GM19043 (cell line): Measurements from ENCODE around the gene NDFIP2.
A peak's percentile ranks its signal among the peaks of the same experiment; 100 is the strongest.

ENCODE experiments used
- ATAC-seq: cut with Tn5 transposase; IDR thresholded peaks from one replicate; pipeline ENCODE4 v1.9.1; 2021; ENCODE audit warnings: low read depth; ENCODE audit not compliant: unreplicated experiment

The NDFIP2 gene

DNA sequence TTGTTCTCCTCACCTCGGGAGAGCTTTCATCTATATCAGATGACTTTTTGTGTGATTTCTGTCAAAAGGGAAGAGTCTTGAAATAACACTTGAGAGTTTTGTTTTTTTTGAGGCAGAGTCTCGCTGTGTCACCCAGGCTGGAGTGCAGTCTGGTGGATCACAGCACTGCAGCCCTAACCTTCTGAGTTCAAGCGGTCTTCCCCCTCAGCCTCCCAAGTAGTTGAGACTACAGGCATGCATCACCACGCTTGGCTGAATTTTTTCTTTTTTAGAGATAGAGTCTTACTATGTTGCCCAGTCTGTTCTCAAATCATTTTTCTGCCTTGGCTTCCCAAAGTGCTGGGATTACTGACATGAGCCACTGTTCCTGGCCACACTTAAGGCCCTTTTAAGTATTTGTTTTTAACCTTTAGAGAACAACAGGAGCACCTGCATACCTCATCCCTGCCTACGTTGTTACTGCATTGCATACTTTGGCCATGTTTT is 11.4 kb downstream of the NDFIP2 start:
- no peak for ATAC-seq

DNA sequence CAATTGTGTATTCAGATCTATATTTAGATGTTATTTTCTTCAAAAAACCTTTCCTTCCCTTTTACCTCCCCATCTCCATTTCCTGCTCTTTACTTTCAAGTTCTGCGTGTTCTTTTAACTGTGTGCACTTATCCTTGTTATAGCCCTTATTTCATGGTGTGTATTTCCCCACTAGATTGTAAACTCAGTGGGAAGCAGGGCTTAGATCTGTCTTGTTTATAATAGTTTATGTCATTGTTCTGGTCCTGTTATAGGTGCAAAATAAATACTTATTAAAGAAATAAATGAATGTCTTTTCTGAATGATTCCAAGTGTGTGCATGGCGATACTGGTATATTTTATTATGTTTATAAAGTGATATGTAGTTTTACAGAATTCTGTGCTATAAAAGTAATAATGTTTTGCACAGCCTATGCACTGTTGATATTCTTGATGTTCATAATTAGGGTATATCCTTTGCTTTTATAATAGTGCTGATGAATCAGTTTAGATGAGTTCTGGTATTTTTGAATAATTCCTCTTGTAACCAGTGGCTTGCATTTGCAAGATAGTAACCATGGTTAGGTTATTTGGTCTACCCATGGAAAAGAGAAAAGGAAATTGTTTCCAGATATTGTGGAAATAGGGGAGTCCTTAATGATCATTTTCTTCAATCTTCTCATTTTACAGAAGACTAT is 12.1 kb downstream of the NDFIP2 start:
- ATAC-seq, result no peak

DNA sequence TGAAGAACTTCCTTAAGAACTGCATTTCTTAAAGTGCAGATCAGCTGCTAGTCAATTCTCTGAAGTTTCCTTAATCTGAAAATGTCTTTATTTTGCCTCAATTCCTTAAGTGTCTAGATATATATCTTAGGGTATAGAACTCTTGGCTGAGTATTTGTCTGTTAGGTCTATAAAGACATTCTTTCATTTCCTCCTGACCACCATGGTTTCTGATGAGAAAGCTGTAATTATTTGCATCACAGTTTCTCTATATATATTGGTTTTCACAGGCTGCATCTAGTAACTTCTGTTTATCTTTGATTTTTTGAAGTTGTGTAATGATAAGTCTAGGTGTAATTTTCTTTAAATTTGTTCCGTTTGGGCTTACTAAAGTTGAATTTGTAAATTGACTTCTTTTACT is 15.2 kb downstream of the NDFIP2 start:
- ATAC-seq, result no peak

DNA sequence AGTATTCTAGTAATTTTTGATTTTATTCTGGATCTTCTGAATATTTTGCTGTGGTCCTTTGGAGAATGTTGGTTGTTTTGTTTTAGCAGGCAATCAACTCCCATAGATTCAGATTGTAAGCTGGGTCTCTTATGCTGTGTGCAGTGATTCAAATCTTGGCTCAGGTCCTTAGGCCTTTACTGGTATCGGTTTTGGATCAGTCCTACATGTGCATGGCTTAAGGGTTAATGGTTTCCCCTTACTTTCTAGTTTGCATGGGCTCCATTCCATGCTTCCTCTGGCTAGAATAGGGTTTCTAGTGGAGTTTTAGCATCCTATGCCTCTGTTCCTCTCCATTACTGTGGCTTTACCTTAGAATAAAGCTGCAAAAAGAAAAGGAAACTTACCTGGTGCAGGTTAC is 16.1 kb downstream of the NDFIP2 start:
- ATAC-seq, result no peak

DNA sequence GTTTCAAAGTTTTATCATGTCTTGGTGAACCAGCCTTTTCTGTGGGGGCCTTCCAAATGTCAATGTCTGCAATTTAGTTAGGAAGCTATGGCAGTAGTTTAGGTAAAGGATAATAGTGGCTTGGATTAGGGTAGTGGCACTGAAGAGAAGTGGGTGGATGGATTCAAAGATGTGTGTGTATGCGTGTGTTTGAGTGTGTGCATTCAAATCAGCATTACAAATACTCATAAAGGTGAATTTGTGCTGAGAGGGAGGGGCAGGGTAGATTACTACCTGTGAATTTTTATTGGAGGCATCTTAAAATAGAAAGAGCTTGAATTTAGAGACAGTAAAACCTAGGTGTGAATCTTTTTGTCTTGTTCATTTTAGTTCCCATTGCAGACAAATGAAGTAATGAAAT is 16.9 kb downstream of the NDFIP2 start:
- ATAC-seq, result no peak

DNA sequence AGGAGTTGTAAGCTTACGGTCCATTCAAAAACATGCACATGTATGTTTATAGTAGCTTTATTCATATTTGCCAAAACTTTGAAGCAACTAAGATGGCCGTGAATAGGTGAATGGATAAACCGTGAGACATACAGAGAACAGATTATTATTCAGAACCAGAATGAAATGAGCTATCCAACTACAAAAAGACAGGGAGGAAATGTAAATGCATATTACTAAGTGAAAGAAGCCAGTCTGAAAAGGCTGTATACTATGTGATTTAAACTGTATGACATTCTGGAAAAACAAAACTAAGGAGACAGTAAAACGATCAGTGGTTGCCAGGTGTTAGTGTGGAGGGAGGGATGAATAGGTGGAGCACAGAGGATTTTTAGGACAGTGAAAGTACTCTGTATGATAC is 19.9 kb downstream of the NDFIP2 start:
- no peak for ATAC-seq

DNA sequence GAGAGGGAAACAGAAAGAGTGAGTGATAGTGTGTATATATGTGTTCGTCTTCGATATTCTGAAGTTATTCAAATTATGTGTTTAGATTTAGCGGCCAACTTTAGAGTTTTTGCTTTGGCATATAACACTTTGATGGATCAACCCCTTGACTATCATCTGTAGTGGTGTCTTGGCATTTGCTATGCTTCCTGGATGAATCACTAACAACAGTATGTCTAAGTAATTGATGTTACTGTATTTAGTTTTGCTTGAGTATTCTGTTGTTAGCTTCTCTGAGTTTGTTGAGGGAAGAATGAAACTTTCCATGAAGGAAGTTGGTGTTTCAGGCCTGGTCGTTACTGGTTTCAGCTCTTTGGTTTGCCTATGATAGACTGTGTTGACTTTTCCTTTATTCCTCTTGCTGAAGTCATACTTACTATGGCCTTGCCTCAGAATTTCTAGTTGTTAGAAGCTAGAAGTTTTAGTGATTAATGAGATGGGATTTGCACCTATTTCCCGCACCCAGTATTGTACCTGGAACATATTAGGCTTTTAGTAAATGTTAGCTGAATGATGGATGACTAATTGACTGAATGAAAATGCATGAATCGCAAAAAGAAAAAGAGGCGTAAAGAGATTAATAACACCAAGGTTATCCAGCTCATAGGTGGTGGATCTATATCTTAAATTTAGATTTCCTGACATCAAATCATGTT is 20.7 kb downstream of the NDFIP2 start:
- ATAC-seq, result no peak

DNA sequence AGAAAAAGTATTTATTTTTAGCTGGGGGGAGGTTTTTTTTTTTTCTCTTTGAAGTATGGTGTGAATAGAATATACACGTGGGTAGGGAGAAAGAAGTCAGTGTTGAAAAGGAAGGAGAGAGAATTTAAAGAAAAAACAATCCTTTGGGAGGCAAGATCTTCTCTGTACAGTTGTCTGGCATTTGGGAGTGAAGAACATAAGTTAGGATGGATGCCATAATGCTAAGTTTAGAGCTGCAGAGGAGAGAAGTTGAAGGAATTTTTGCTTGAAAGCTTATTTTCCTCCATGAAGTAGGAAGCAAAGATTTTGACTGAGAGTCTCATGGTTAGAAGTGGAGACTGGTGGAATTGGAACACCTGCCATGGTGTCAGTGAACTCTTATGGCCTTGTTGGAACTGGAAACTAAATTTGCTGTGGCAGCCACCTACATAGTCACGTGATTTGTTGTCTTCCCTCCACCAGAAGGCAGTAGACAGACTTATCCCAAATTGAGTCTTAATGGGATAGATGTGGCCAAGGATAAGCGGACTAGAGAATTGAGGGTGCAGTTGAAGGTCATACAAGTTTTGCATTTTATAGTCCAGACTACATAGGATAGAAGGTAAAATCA is 22.0 kb downstream of the NDFIP2 start:
- ATAC-seq, result no peak

DNA sequence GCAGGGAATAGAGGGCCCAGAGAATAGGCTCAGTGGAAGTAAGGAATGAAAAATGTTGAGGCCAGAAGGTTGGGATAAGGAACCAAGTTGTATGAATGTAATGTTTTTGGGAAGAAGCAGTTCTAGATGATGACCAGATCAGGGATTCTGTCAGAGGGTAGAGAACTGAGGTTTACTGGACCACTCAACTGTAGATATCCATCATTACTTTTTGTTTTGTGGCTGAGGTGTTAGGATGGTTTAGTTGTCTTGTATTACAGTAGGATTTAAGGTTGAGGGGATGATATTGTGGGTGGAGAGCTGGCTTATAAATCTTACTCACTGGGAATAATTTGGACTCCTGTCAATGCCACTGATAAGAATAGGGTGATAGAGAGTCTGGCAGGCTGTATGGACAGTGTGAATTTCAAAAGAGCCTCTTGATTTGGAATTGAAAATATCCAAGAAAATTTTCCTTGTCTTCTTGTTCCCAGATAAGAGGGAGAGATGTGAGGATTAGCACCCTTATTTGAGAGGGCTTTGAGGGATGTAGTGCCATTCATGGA is 22.6 kb downstream of the NDFIP2 start:
- no peak for ATAC-seq

DNA sequence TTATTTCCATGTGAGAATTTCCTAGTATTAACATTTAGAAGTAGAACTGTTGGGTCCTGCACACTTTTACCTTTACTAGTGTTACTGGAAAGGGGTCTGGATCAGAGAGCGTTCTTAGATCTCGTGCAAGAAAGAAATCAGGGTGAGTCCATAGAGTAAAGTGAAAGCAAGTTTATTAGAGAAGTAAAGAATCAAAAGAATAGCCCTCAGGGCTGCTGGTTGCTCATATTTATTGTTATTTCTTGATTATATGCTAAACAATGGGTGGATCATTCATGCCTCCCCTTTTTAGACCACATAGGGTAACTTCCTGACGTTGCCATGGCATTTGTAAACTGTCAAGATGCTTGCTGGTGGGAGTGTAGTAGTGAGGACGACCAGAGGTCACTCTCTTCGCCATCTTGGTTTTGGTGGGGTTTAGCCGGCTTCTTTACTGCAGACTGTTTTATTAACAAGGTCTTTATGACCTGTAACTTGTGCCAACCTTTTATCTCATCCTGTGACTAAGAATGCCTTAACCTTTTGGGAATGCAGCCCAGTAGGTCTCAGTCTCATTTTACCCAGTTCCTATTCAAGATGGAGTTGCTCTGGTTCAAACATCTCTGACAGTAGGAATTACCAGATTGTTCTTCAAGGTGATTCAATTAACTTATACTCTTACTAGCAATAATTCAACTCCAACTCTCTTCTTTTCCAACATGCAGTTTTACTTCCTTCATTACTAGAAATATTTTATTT is 27.4 kb downstream of the NDFIP2 start:
- ATAC-seq, result no peak

DNA sequence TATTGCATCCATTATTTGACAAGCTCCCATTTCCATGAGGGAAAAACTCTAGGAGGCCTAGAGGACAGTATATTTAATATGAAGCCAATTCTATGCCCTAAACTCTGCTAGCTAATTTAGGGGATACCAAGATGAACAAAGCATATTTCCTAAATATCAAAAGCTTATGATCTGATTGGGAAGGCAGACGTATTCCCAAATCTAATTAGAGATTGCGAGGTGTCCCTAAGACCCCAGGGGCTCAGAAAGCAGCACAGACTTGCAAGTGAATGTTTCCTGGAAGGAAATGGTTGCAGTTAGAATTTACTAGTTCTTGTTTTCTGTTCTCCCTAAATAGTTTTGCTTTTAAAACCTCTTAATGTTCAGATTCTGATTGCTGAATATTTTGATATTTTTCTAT is 30.7 kb downstream of the NDFIP2 start:
- ATAC-seq, result no peak

DNA sequence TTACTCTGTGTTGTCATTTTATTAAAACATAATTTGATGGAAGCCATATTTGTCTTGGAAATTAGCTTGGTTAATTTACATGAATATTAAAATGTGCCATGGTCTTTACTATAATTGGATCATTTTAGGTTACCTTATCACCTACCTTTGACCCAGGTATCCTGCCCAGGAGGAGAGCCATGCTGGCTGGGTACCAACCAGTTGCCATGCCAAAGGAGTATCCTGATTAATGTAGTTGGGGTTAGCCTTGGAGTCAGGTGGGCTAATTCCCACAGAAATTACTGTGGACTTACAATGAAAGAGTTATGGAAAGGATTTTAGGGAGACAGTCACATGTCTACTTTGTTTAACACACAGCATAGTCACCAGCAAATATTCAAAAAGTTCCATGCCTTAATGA is 32.0 kb downstream of the NDFIP2 start:
- no peak for ATAC-seq

DNA sequence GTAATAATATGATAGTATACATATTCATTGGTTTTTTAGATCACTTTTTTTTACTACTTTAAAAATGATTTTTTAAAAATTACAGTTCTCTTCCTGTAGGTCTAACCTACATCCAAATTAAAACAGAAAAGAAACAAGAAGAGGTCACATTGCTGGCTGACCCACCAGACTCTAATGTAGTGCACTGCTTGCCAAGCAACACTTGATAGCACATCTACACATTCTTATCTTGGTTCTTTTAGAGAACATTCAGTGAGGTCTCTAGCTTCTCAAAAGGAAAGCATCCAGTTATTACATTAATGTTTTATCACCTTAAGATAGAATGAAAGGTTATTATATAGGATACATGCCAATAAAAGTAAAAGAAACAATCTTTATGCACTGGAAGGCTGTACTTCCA is 35.6 kb downstream of the NDFIP2 start:
- ATAC-seq, result no peak

DNA sequence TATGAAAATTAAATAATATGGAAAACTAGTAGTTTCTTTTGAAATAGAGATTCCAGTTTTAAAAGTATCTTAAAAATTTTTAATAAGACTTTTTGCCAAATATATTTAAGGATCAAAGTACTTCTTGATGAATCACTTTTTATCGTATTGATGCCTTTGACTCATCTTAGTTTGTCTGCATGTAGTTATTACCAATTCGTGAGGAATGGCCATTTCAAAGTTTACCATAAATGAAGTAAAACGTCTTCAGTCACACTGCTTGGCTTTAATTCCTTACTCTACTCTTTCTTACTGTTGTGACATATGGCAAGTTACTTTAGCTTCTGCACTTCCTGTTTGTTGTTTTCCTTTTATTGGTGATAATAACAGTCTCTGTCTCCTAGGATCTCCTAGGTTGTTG is 38.3 kb downstream of the NDFIP2 start:
- ATAC-seq, result no peak

DNA sequence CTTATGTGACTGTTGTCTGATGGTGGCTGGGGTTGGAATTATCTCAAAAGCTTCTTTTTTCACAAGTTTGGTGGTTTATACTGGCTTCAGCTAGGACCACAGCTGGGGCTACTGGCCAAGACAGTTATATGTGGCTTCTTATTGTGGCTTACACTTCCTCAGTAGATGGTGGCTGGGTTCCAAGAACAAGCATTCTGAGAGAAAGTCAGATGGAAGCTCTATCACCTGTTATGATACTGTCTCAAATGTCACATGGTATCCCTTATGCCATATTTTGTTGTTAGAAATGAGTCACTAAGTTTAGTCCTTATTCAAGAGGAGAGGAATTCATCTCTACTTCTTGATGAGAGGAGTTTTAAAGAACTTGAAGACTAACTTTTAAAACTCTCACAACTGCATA is 41.6 kb downstream of the NDFIP2 start:
- peak; percentile 98 for ATAC-seq

DNA sequence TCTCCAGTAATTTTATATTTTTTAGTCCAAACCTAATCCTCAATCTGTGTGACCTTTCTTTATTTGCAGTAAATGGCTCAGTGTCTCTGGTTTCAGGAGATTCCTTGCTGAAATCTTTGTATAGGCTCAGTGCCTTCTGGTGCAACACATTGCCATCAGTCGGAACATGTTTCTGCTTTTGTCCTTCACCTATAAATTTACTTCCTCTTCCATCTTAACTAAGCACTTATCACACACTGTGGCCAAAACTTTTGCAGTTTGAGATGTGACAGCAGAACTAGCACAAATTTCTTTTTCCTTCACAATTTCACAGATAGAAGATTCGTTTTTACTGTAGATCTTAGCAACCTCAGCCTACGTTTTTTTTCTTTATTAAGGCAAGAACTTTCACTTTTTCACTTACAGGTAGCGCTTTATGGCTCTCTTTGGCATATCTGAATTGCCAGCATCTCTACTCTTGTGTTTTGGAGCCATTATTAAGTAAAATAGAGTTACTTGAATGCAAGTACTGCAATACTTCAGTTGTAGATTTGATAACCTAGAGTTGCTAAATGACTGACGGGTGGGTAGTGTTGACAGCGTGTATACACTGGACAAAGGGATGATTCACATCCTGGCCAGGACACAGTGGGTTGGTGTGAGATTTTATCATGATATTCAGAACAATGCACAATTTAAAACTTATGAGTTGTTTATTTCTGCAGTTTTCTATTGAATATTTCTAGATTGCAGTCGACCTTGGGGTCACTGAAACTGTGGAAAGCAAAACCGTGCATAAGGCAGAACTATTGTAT is 44.3 kb downstream of the NDFIP2 start:
- ATAC-seq, result no peak

DNA sequence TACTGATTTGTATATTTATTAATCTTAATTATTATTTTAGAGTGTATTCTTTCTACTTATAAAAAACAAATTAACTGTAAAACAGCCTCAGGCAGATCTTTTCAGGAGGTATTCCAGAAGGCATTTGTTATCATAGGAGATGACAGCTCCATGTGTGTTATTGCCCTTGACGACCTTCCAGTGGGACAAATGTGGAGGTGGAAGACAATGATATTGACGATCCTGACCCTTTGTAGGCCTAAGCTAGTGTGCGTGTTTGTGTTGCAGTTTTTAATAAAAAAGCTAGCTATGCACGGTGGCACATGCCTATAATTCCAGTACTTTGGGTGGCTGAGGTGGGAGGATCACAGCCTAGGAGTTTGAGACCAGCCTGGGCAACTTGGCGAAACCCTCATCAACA is 46.7 kb downstream of the NDFIP2 start:
- ATAC-seq, result no peak

DNA sequence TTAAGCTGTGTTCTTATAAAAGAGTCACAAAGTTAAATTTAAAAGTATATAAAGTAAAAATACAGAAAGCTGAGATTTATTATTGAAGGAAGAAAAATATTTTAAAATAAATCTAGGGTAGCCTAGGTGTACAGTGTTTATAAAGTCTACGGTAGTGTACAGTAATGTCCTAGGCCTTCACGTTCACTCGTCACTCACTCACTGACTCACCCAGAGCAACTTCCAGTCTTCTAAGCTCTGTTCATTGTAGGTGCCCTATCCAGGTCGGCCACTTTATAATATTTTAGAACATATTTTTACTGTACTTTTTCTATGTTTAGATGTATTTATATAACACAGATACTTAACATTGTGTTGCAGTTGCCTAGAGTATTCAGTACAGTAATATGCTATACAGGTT is 47.4 kb downstream of the NDFIP2 start:
- ATAC-seq, result no peak

DNA sequence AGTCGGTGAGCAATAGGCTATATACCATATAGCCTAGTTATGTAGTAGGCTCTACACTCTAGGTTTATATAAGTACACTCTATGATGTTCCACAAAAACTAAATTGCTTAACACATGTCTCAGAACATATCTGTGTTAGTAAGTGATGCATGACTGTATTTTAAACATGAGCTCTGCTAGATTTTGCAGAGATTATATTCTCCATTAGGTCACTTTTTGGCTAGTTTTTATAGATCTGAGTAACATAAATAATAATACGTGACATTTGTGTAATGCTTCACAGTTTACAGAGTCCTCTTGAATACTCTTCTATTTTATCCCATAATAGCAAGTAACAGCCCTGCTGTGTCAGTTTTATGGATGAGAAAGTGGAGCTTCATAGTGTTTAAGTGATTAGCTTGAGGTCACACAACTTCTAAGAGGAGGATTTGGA is 47.8 kb downstream of the NDFIP2 start:
- no peak for ATAC-seq

DNA sequence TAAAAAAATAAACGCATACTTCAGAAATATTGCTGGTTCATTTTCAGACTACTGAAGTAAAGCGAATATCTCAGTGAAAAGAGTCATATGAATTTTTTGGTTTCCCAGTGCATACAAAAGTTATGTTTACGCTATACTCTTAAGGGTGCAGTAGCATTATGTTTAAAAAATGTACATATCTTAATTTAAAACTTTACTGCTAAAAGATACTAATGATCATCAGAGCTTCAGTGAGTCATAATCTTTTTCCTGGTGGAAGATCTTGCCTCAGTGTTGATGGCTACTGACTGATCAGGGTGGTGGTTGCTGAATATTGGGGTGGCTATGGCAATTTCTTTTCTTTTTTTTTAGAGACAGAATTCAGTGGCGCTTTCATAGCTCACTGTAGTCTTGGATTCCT is 48.9 kb downstream of the NDFIP2 start:
- ATAC-seq, result no peak
